Measurements from ENCODE around the gene TRMT1.

TRMT1 gene

GRCh38 chr19:13127811-13128575 is 11.5 kb upstream of the TRMT1 start:
- Histone ChIP-seq H3F3A (ENCODE audit: insufficient read depth, low read length) (no peaks in the 10 kb centered on the region), H3K9me2 (ENCODE audit: low read depth, low read length) (no peaks in the 10 kb centered on the region), H2AFZ (ENCODE audit: low read length) (no peak overlapping the region), H3K9ac (ENCODE audit: low read length) (no peak overlapping the region), H3K4me1 (ENCODE audit: insufficient read depth, low read length, severe bottlenecking) (no peaks in the 10 kb centered on the region), H3K79me2 (ENCODE audit: insufficient read depth, low read length) (peaks cover 19% of the 10 kb centered on the region), H3K4me3 (ENCODE audit: low read depth, low read length, poor library complexity, severe bottlenecking) (no peak overlapping the region), H3K9me3 (ENCODE audit: low read length) (no peaks in the 10 kb centered on the region), H4K20me1 (ENCODE audit: insufficient read depth, low read length) (no peaks in the 10 kb centered on the region), H3K4me2 (ENCODE audit: low read length) (no peak overlapping the region), H3K36me3 (ENCODE audit: insufficient read depth, low read length) (peaks cover 28% of the 10 kb centered on the region; the same call in 1 of the 2 replicates), H3K27ac (ENCODE audit: low read depth, low read length, poor library complexity, severe bottlenecking) (no peak overlapping the region), H3K27me3 (ENCODE audit: insufficient read depth, low read length) (no peaks in the 10 kb centered on the region)
- TF ChIP-seq CTCF (IDR thresholded peaks at IDR 0.05; ENCODE audit: low read length) (no peak), EZH2 (IDR thresholded peaks at IDR 0.05; ENCODE audit: borderline replicate concordance, low read length) (no peak)

- Histone ChIP-seq H3K27ac (ENCODE audit: low read depth, low read length, poor library complexity, severe bottlenecking) (no peak overlapping the region), H3K9me3 (ENCODE audit: low read length) (no peaks in the 10 kb centered on the region), H3K79me2 (ENCODE audit: insufficient read depth, low read length) (peaks cover 23% of the 10 kb centered on the region), H2AFZ (ENCODE audit: low read length) (no peak overlapping the region), H3K36me3 (ENCODE audit: insufficient read depth, low read length) (peaks cover 21% of the 10 kb centered on the region; the same call in 1 of the 2 replicates), H3K9ac (ENCODE audit: low read length) (no peak overlapping the region), H3F3A (ENCODE audit: insufficient read depth, low read length) (no peaks in the 10 kb centered on the region), H3K9me2 (ENCODE audit: low read depth, low read length) (no peaks in the 10 kb centered on the region), H3K4me3 (ENCODE audit: low read depth, low read length, poor library complexity, severe bottlenecking) (no peak overlapping the region), H3K4me1 (ENCODE audit: insufficient read depth, low read length, severe bottlenecking) (no peaks in the 10 kb centered on the region), H3K4me2 (ENCODE audit: low read length) (no peak overlapping the region), H4K20me1 (ENCODE audit: insufficient read depth, low read length) (no peaks in the 10 kb centered on the region), H3K27me3 (ENCODE audit: insufficient read depth, low read length) (no peaks in the 10 kb centered on the region)
- TF ChIP-seq EZH2 (IDR thresholded peaks at IDR 0.05; ENCODE audit: borderline replicate concordance, low read length) (no peak), CTCF (IDR thresholded peaks at IDR 0.05; ENCODE audit: low read length) (no peak)
Measured at GRCh38 chr19:13127051-13127450, 10.5 kb upstream of the TRMT1 start.

GRCh38 chr19:13122980-13123957 is 6.7 kb upstream of the TRMT1 start:
- no peak overlapping the region for H3K4me2 ChIP-seq (ENCODE audit: low read length)
- TF ChIP-seq CTCF (IDR thresholded peaks at IDR 0.05; ENCODE audit: low read length) = no peak
- TF ChIP-seq EZH2 (IDR thresholded peaks at IDR 0.05; ENCODE audit: borderline replicate concordance, low read length) = no peak
- H3K9me2 ChIP-seq (ENCODE audit: low read depth, low read length) = no peaks in the 10 kb centered on the region
- no peak overlapping the region for H2AFZ ChIP-seq (ENCODE audit: low read length)
- no peak overlapping the region for H3K9ac ChIP-seq (ENCODE audit: low read length)
- H3K36me3 ChIP-seq (ENCODE audit: insufficient read depth, low read length) = peaks cover 38% of the 10 kb centered on the region; the same call in 1 of the 2 replicates
- no peak overlapping the region for H3K27ac ChIP-seq (ENCODE audit: low read depth, low read length, poor library complexity, severe bottlenecking)
- peaks cover 31% of the 10 kb centered on the region for H3K4me1 ChIP-seq (ENCODE audit: insufficient read depth, low read length, severe bottlenecking)
- H3K9me3 ChIP-seq (ENCODE audit: low read length) = no peaks in the 10 kb centered on the region
- H3K79me2 ChIP-seq (ENCODE audit: insufficient read depth, low read length) = peaks cover 54% of the 10 kb centered on the region
- H3F3A ChIP-seq (ENCODE audit: insufficient read depth, low read length) = no peaks in the 10 kb centered on the region
- no peaks in the 10 kb centered on the region for H3K27me3 ChIP-seq (ENCODE audit: insufficient read depth, low read length)
- no peak overlapping the region for H3K4me3 ChIP-seq (ENCODE audit: low read depth, low read length, poor library complexity, severe bottlenecking)
- no peaks in the 10 kb centered on the region for H4K20me1 ChIP-seq (ENCODE audit: insufficient read depth, low read length)
